Measurements from ENCODE around the gene ZCCHC14.
"Not testable (repeated sequence)": the region's sequence is repeated elsewhere in the genome, so short reads cannot be mapped to it uniquely, and the experiment has no call there.

The ZCCHC14 gene

GRCh38 chr16:87404764-87405625 is 87.8 kb downstream of the ZCCHC14 start:
- DNase-seq: no peak

DNA sequence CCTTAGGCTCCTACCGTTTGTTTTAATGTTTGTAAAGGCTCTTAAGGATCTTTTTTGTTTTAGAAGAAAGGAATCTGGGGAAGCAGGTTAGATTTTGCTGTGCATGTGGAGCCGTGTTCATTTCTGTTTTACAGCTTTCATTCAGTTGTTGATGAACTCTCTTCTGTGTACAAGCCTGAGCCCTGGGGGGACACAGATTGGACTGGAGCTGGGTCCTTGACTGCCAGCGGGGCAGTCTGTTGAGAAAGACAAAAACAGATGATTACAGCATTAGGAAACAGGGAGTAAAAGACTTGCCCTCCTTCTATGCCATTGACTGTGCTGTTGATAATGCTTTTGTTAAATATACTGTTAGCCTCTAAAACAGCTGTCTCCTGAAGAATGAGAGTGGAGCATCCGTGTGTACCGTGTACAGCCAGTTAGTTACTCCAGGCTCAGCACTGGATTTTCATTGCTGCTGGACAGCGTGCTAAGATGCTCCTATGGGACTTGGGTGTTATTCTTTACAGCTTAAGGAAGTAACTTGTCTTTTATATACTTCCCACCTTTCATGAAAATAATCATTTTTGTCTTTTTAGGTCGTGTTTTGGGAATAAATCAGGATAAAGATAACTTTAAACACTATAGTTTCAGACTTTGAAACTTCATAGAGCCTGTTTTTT is 97.5 kb downstream of the ZCCHC14 start:
- no peak for DNase-seq

- DNase-seq: no peak
Measured at GRCh38 chr16:87393680-87394055, 99.2 kb downstream of the ZCCHC14 start.

- DNase-seq: peak; percentile 29
Measured at GRCh38 chr16:87392821-87393679, 99.8 kb downstream of the ZCCHC14 start.

GRCh38 chr16:87391950-87392820 is 100.6 kb downstream of the ZCCHC14 start, which contains the start of gene MAP1LC3B:
TSS of gene MAP1LC3B (plus strand) at chr16:87392336. CDS start at chr16:87392428, 92 bp downstream.
- DNase-seq: peak; percentile 98

GRCh38 chr16:87391324-87391949 is 101.4 kb downstream of the ZCCHC14 start:
- DNase-seq: no peak

DNA sequence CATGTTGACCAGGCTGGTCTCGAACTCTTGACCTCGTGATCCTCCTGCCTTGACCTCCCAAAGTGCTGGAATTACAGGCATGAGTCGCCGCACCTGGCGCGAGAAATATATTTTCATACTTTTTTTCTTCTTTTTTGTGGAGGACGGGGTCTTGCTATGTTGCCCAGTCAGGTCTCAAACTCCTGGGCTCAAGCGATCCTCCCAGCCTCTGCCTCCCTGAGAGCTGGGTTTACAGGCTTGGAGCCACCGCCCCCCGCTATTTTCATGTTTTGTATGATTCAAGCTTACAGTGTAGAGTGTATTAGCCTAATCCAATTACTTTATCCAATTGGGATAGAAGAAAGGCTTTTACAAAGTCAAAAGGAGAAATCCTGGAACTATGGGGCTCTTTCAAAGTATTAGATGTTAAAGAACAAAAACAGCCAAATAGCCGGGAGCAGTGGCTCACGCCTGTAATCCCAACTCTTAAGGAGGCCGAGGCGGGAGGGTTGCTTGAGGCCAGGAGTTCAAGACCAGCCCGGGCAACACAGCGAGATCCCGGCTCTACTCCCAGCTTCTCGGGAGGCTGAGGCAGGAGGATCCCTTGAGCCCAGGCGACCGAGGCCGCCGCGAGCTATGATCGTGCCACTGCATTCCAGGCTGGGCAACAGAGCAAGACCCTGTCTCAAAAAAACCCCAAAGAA is 102.0 kb downstream of the ZCCHC14 start:
- DNase-seq: no peak

- DNase-seq: not testable (repeated sequence)
Measured at GRCh38 chr16:87389914-87390313, 102.9 kb downstream of the ZCCHC14 start.

- DNase-seq: no peak
Measured at GRCh38 chr16:87389245-87389644, 103.6 kb downstream of the ZCCHC14 start.

- no peak for DNase-seq
Measured at GRCh38 chr16:87388818-87389134, 104.0 kb downstream of the ZCCHC14 start.

- DNase-seq: peak; percentile 95
Measured at GRCh38 chr16:87387942-87388817, 104.6 kb downstream of the ZCCHC14 start.

DNA sequence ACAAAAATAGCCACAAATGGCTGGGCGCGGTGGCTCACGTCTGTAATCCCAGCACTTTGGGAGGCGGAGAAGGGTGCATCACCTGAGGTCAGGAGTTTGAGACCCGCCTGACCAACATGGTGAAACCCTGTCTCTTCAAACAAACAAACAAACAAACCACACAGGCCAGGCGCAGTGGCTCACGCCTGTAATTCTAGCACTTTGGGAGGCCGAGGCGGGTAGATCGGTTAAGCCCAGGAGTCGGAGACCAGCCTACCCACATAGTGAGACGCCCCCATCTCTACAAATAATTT is 108.0 kb downstream of the ZCCHC14 start:
- not testable (repeated sequence) for DNase-seq

- no peak for DNase-seq
Measured at GRCh38 chr16:87384162-87384874, 108.5 kb downstream of the ZCCHC14 start.

- DNase-seq: peak; percentile 85
Measured at GRCh38 chr16:87383505-87384161, 109.2 kb downstream of the ZCCHC14 start, which contains the start of gene FBXO31. TSS of gene FBXO31 (minus strand) at chr16:87383776. CDS start at chr16:87383744, 32 bp downstream.

DNA sequence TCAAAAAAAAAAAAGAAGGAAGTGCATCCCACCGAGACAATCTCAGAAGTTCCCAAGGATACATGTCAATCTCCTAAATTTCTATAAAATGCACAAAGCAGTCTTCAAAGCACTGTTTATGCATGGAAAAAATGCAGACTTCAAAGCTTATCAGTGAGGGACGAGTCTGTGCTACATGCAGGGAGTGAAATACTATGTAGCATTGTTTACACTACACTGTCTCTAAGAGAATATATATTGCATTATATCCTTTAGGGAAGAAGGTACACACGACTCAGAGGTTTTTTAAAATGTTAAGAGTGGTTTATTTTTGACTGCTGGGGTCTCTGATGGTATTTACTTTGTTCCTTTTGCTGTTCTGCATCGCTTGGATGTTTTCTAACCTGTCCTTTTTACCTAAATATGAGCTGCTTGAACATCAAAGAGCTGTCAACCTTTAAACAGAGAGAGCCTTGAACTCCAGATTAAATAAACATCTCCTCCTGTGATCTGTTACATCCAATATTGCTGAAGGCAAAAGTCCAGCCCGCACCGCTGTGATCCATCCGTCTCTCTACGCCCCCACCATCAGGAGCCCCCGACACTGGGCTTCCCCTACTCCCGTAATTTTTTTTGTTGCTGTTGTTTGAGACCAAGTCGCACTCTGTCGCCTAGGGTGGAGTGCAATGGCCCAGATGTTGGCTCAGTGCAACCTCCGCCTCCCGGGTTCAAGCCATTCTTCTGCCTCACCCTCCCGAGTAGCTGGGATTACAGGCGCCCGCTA is 110.6 kb downstream of the ZCCHC14 start:
- no peak for DNase-seq

- DNase-seq: no peak
Measured at GRCh38 chr16:87380881-87381280, 111.9 kb downstream of the ZCCHC14 start.

GRCh38 chr16:87380403-87380802 is 112.4 kb downstream of the ZCCHC14 start:
- no peak for DNase-seq

DNA sequence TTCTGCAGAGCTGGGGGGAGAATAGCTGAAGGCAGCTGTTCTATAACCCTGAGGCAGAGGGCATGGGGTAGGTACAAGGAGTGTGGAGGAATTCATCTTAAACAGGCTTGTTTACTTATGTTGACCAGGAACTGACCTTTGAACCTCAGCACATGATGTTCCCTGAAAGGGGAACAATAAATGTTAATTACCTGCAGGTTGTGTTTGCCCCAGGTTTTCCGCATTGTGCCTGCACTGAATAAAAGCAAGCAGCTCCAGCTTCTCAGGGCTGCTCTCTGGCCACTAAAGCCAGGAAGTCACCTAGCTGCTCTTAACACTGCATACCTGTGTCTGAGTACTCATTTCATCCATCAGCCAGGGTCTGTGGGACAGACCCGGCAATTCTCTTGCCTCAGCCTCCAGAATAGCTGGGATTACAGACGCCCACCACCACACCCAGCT is 113.5 kb downstream of the ZCCHC14 start:
- DNase-seq: not testable (repeated sequence)
